HEK293T (cell line): Measurements from ENCODE around the gene CDH4.

Experiments used
- ARNT ChIP-seq: fragments of 450-650 bp; IDR thresholded peaks from 2 replicates; pipeline ENCODE4 v1.6.1; 2017; ENCODE audit warnings: mild to moderate bottlenecking
- FOXK2 ChIP-seq: fragments of 450-650 bp; IDR thresholded peaks from 2 replicates; pipeline ENCODE4 v1.6.1; 2016; ENCODE audit warnings: mild to moderate bottlenecking
- NFRKB ChIP-seq: fragments of 450-650 bp; IDR thresholded peaks from 2 replicates; pipeline ENCODE4 v1.6.1; 2016; ENCODE audit warnings: mild to moderate bottlenecking, moderate library complexity
- ZNF384 ChIP-seq: fragments of 450-650 bp; IDR thresholded peaks from 2 replicates; pipeline ENCODE4 v1.6.1; 2016

- TF ChIP-seq FOXK2 (no peak), NFRKB (no peak), ARNT (no peak), ZNF384 (no peak)
Observed at GRCh38 chr20:61620174-61620573, 368.1 kb downstream of the CDH4 start.
